B cell (primary cell): ENCODE data around the gene C10orf53. TPM values are rescaled to one million over a fixed set of nuclear protein-coding genes. Genes with fewer than 3 reads are reported as not detected.

ENCODE experiments used
- ATAC-seq: fragments of 200-7000 bp; cut with Tn5 transposase; one replicate; pipeline ENCODE4 v1.10.0; 2021; ENCODE audit warnings: low read depth, mild to moderate bottlenecking, moderate number of reproducible peaks, moderate library complexity
- CTCF ChIA-PET: fragments of 350-600 bp; sonication (Branson Sonifier 250); formaldehyde crosslinking; loops from one replicate; lab custom pipeline; 2021; ENCODE audit warnings: antibody characterized with exemption, inconsistent platforms; lab: Charles Lee
- POLR2A ChIA-PET: fragments of 350-600 bp; sonication (Branson Sonifier 250); formaldehyde crosslinking; loops from one replicate; lab custom pipeline; 2021; ENCODE audit warnings: antibody characterized with exemption; lab: Charles Lee
- DNase-seq: peaks from one replicate; pipeline ENCODE4 v3.0.0; 2013
- H2AFZ ChIP-seq: 2 replicates; pipeline ENCODE4 v1.6.1; 2012; ENCODE audit warnings: mild to moderate bottlenecking, low read depth, low read length; ENCODE audit not compliant: insufficient read depth, poor library complexity, severe bottlenecking
- H3K27ac ChIP-seq, 2 donors: 1 replicate in 1 of 2; 2 replicates in 1 of 2; pipeline ENCODE4 v1.5.1; 2012 to 2013; ENCODE audit warnings: low read length in 2 of 2, mild to moderate bottlenecking in 2 of 2, moderate library complexity in 1 of 2
- H3K27me3 ChIP-seq, 4 experiments: fragments of 200-600 bp in 1 of 4; sonication (generic) in 1 of 4; replicated peaks in 1 of 4; 1 replicate in 2 of 4; 2 replicates in 2 of 4; pipeline versions ENCODE4 v1.6.1 to v1.7.0; 2013 to 2016; ENCODE audit warnings: low read length in 3 of 4, mild to moderate bottlenecking in 2 of 4, mixed read lengths in 1 of 4, moderate library complexity in 1 of 4; ENCODE audit not compliant: insufficient read depth in 4 of 4, control insufficient read depth in 3 of 4; ENCODE audit errors: control extremely low read depth in 1 of 4
- H3K36me3 ChIP-seq, 2 experiments: replicated peaks in 1 of 2; 1 replicate in 1 of 2; 2 replicates in 1 of 2; pipeline versions ENCODE4 v1.6.1 to v1.7.1; 2013; ENCODE audit warnings: low read length in 1 of 2; ENCODE audit not compliant: insufficient read depth in 2 of 2, control insufficient read depth in 1 of 2; ENCODE audit errors: control extremely low read depth in 1 of 2, extremely low read depth in 1 of 2
- H3K4me1 ChIP-seq, 2 donors: fragments of 200-600 bp in 1 of 2; sonication (generic) in 1 of 2; 1 replicate in 1 of 2; 2 replicates in 1 of 2; pipeline versions ENCODE4 v1.5.1 to v1.6.1; 2013 to 2017; ENCODE audit warnings: low read length in 2 of 2; ENCODE audit not compliant: control insufficient read depth in 2 of 2, insufficient read depth in 2 of 2
- H3K4me2 ChIP-seq: replicated peaks from 2 replicates; pipeline ENCODE3; 2012; ENCODE audit warnings: mild to moderate bottlenecking, low read depth, low read length; ENCODE audit not compliant: poor library complexity, severe bottlenecking
- H3K4me3 ChIP-seq, 5 experiments: fragments of 200-600 bp in 1 of 5; sonication (generic) in 1 of 5; 1 replicate in 3 of 5; 2 replicates in 2 of 5; pipeline versions ENCODE4 v1.5.1 to v1.7.0; 2011 to 2016; ENCODE audit warnings: low read length in 4 of 5, mild to moderate bottlenecking in 4 of 5, low read depth in 2 of 5, control low read depth in 1 of 5, moderate library complexity in 1 of 5; ENCODE audit not compliant: insufficient read depth in 1 of 5; ENCODE audit errors: control extremely low read depth in 1 of 5, extremely low read depth in 1 of 5
- H3K79me2 ChIP-seq: fragments of 200-600 bp; sonication (generic); one replicate; pipeline ENCODE4 v1.6.0; 2016; ENCODE audit warnings: low read length; ENCODE audit not compliant: control insufficient read depth, insufficient read depth
- H3K9ac ChIP-seq: fragments of 200-600 bp; sonication (generic); 2 replicates; pipeline ENCODE4 v1.6.1; 2017; ENCODE audit warnings: mild to moderate bottlenecking, low read length, moderate library complexity
- H3K9me3 ChIP-seq, 3 donors: one replicate each; pipeline versions ENCODE4 v1.6.1 to v1.7.1; 2013; ENCODE audit warnings: low read length in 2 of 3; ENCODE audit not compliant: control insufficient read depth in 2 of 3, insufficient read depth in 1 of 3; ENCODE audit errors: control extremely low read depth in 1 of 3
- H4K20me1 ChIP-seq: 2 replicates; pipeline ENCODE4 v1.6.0; 2012; ENCODE audit warnings: mild to moderate bottlenecking, low read length; ENCODE audit not compliant: insufficient read depth, control insufficient read depth, poor library complexity, severe bottlenecking
- H3K27ac Mint-ChIP-seq: one replicate; pipeline ENCODE4 v1.8.0; 2021; ENCODE audit warnings: mixed read lengths
- H3K27me3 Mint-ChIP-seq: one replicate; pipeline ENCODE4 v1.8.0; 2021; ENCODE audit warnings: mixed read lengths
- H3K4me1 Mint-ChIP-seq: one replicate; pipeline ENCODE4 v1.8.0; 2021; ENCODE audit warnings: mixed read lengths
- H3K4me3 Mint-ChIP-seq: one replicate; pipeline ENCODE4 v1.8.0; 2021; ENCODE audit warnings: mixed read lengths
- H3K9me3 Mint-ChIP-seq: one replicate; pipeline ENCODE4 v1.8.0; 2022; ENCODE audit warnings: mixed read lengths; ENCODE audit not compliant: insufficient read depth
- CTCF ChIP-seq: fragments of 200-600 bp; IDR thresholded peaks from one replicate; pipeline ENCODE4 v1.8.0; 2022; ENCODE audit warnings: antibody characterized with exemption, mild to moderate bottlenecking
- EZH2 ChIP-seq: IDR thresholded peaks from 2 replicates; pipeline ENCODE4 v1.6.1; 2012; ENCODE audit warnings: borderline replicate concordance, low read depth, mild to moderate bottlenecking, moderate library complexity, low read length; ENCODE audit not compliant: insufficient read depth, poor library complexity, severe bottlenecking
- WGBS: methylation state at CpG from one replicate; pipeline ENCODE4 v1.1.5; 2013; ENCODE audit warnings: missing lambda C conversion rate; ENCODE audit not compliant: insufficient coverage; 5-methylcytosine and 5-hydroxymethylcytosine counted together
- intact Hi-C: fragments of 100-400 bp; cut with micrococcal nuclease; formaldehyde crosslinking; loops from one replicate; pipeline ENCODE4 v1.10.0; 2022
- polyA plus RNA-seq: library from polyadenylated mRNA; depleted of rRNA; stranded (reverse); fragments of >200 nt; gene quantifications from 2 replicates; pipeline ENCODE4 v1.2.3, GENCODE V29; 2012
- total RNA-seq, 2 donors: library from RNA; stranded (reverse); fragments of 120-200 nt in 1 of 2; gene quantifications; 1 replicate in 1 of 2; 2 replicates in 1 of 2; pipeline versions ENCODE4 v1.2.3 to v1.2.4, GENCODE V29; 2013 to 2022

Gene C10orf53
- total and polyA plus RNA-seq, 2 donors (not counting 1 experiment from before 2014, with no cell fraction given): not detected

- ChIA-PET POLR2A (no interaction called here), CTCF (interaction anchor here (1.6 kb wide), 1 partner anchor 57 kb away, joined by 5 read pairs; no protein-coding TSS in a partner anchor)
- ATAC-seq: no peak
- Histone ChIP-seq H3K4me1 (peaks cover 0 to 6% of the 10 kb centered on the region in 2 donors), H3K79me2 (no peaks in the 10 kb centered on the region), H2AFZ (no peak overlapping the region), H3K27ac (no peak overlapping the region), H3K27me3 (no peaks in the 10 kb centered on the region), H3K4me2 (no peak overlapping the region), H4K20me1 (no peaks in the 10 kb centered on the region), H3K9ac (no peak overlapping the region), H3K36me3 (no peaks in the 10 kb centered on the region), H3K9me3 (no peaks in the 10 kb centered on the region), H3K4me3 (no peak overlapping the region)
- no peaks in the 10 kb centered on the region for H3K9me3 Mint-ChIP-seq
- H3K4me1 Mint-ChIP-seq: peaks cover 10% of the 10 kb centered on the region
- DNase-seq: no peak
- peaks cover 12% of the 10 kb centered on the region for H3K27me3 Mint-ChIP-seq
- 100% methylated on average over 1 of the region's 1 CpG for WGBS
- intact Hi-C loops: no loop called here
- no peak overlapping the region for H3K4me3 Mint-ChIP-seq
- no peak overlapping the region for H3K27ac Mint-ChIP-seq
- no peak for TF ChIP-seq EZH2
- no peak for TF ChIP-seq CTCF
Measured at GRCh38 chr10:49650724-49651034, 28.8 kb upstream of the C10orf53 start.

- ATAC-seq: no peak
- intact Hi-C loops: no loop called here
- no peak for DNase-seq
- H3K27me3 ChIP-seq: no peaks in the 10 kb centered on the region
- Mint-ChIP-seq H3K4me3 (no peak overlapping the region), H3K27ac (no peak overlapping the region), H3K4me1 (peaks cover 10% of the 10 kb centered on the region), H3K27me3 (peaks cover 13% of the 10 kb centered on the region), H3K9me3 (no peaks in the 10 kb centered on the region)
- no peaks in the 10 kb centered on the region for H4K20me1 ChIP-seq
- H3K4me2 ChIP-seq: no peak overlapping the region
- no peaks in the 10 kb centered on the region for H3K79me2 ChIP-seq
- H3K4me3 ChIP-seq: no peak overlapping the region
- no peaks in the 10 kb centered on the region for H3K9me3 ChIP-seq
- H2AFZ ChIP-seq: no peak overlapping the region
- WGBS: 90% methylated on average over 15 of the region's 15 CpGs
- peaks cover 0 to 6% of the 10 kb centered on the region in 2 donors for H3K4me1 ChIP-seq
- ChIA-PET CTCF (no interaction called here), POLR2A (no interaction called here)
- H3K36me3 ChIP-seq: no peaks in the 10 kb centered on the region
- no peak overlapping the region for H3K27ac ChIP-seq
- no peak overlapping the region for H3K9ac ChIP-seq
- TF ChIP-seq EZH2 (no peak), CTCF (no peak)
Measured at GRCh38 chr10:49651039-49651835, 28.2 kb upstream of the C10orf53 start.
